Hepatic stellate cell (primary cell): ENCODE data around the gene KIAA0586.
"Not testable (repeated sequence)": the region's sequence is repeated elsewhere in the genome, so short reads cannot be mapped to it uniquely, and the experiment has no call there.

Experiments
- DNase-seq: peaks from one replicate; pipeline ENCODE4 v3.0.0; 2011; ENCODE audit warnings: low spot score

Gene KIAA0586

DNA sequence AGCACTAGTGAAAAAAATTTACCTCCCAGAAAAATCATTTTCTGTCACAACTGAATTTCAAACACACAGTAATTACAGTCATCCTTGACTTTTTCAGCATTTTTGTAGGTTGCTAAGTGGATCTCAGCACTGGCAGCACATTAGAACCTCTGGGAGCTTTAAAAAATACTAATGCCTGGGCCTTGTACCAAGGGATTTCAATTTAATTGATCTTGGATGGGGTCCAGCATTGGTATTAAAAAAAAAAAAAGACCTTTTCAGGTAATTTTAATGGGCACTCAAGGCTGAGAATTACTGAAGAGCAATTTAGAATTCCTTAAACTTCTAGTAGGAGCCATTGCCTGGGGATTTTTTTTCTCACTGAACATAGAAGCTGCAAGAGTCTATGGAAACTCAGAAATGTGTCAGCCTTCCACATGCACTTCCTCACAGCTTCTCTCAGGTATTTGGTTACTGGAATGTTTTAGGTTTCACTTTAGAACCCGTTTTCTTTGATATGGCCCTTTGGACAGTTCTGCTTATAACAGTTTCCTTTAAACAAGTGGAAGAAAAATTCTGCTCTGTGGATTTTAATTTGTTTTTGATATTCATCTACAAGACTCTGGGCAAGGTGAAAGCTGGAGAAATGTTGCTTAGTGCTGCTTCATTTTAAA, 121.7 kb downstream of the KIAA0586 start:
- no peak for DNase-seq

GRCh38 chr14:58553959-58554358, 126.4 kb downstream of the KIAA0586 start:
- DNase-seq = no peak

- DNase-seq = no peak
Measured at GRCh38 chr14:58555647-58556046, 128.1 kb downstream of the KIAA0586 start.

DNA sequence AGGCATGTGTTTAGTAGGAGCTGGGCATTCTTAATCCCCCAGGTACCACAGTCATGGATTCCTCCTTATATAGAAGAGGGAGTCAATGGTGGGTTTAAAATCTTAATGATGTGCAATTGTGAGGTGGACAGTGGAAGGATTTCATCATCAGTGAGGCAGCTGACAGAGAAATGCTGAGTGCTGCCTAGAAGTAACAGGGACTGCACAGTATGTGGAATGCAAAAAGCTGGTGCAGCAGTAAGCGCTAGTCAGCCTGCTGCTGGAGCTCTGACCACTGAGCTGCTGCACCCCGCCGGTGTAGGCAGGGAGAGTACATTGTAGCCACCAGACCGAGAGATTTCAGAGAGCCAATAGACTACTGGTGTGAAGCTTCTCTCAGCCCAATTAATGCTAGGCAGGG, 129.7 kb downstream of the KIAA0586 start:
- DNase-seq = no peak

DNA sequence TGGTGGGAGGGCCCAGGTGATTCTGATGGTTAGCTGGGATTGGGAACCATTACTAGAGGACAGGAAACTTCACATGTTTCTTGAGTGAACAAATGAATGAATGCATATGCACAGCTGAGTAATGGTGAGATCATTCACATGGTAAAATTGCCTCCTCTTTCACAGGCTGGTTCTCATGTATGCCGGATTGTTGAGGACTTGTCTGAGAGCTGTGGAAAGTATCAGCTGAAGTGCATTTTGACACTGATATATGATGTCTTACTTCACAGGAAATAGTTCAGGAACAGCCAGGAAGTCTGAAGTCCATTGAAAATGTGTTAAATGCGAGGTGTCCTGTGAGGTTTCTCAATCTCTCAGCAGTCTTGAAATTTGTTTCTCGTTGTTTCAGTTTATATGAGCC, 132.7 kb downstream of the KIAA0586 start:
- DNase-seq = no peak

DNA sequence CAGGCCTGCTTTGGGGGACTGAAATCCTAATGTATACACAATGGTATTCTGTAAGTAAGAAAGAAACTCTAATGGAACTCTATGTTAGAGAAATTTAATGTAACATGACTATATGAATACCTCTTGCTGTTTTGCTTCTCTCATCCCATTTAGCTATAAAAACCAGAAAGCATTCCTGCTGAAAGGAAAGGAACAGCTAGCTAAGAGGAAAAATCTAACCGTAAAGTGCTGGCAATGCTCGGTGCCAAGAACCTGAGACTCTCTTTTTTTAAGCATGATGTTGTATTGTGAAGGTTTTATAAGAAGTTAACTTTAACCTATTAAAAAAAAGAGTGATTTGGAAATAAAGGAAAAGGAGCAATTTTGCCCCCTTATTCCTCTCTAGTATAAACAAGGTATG, 134.6 kb downstream of the KIAA0586 start:
- no peak for DNase-seq

DNA sequence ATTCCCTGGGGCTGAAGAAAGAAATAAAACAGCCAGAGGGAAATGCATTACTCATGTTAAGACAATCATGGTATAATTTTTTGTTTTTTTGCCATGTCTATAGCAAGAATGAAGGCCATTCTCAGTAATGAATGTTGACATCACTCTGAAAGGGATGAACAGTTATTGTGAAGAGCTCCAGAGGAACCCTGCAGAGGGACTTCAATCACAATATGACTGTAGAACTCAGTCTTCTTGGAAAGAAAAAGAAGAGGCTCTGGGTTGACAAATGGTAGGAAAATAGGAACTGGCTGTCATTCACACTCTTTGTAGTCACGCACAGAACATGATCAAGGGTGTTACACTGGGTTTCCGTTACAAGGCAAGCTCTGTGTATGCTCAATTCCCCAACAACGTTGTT, 136.5 kb downstream of the KIAA0586 start:
- DNase-seq = no peak

DNA sequence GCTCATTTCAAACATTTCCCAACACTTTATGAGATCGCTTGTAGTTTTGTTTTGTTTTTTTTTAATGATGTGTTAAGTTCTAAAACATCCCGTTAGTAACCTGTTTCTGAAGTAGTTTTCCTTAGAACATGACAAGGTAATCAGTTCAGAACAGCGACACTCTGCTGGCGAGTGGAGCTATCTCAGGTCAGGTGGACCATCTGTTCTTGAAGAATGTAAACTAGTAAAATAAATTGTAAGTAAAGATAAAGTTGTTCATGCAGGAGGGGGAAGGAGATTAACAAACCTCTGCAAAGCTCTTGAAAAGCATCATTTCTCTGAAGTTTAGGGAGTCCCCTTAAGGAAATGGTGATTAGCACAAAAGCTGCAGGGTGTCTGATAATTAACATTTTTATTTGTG, 138.3 kb downstream of the KIAA0586 start:
- DNase-seq = no peak

- no peak for DNase-seq
Measured at GRCh38 chr14:58566979-58567378, 139.5 kb downstream of the KIAA0586 start.

- DNase-seq = no peak
Measured at GRCh38 chr14:58568322-58568721, 140.8 kb downstream of the KIAA0586 start.

DNA sequence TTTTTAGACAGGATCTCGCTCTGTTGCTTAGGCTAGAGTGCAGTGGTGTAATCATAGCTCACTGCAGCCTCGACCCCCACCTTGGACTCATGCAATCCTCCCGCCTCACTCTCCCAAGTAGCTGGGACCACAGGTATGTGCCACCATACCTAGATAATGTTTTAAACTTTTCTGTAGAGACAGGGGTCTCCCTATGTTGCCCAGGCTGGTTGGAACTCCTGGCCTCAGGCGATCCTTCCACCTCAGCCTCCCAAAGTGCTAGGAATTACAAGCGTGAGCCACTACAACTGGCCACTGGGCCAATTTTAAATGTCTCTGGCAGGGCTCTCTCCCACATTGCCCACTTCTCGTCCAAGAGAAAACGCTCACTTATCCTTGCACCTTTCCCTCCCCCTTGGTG, 143.7 kb downstream of the KIAA0586 start:
- DNase-seq = no peak

GRCh38 chr14:58571769-58572472, 144.4 kb downstream of the KIAA0586 start:
- peak; percentile 35 for DNase-seq

GRCh38 chr14:58572473-58572853, 144.9 kb downstream of the KIAA0586 start:
- DNase-seq = no peak

DNA sequence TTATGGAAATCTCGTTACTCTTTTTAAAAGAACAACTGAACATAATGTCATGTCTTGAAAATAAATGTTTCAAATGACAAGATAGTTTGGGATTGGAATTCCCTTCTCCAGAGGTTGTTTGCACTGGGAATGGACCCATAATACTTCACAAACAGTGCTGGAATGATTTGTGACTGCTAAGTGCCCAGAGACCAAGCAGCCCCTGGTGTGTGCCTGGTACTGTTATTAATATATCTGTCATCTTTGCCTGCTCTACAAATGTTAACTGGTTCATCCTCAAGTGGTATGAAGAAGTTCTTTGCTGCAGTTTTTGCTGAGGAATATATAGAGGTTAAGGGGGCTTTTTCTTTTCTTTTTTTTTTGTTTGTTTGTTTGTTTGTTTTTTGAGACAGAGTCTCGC, 145.3 kb downstream of the KIAA0586 start:
- DNase-seq = no peak

GRCh38 chr14:58574623-58575022, 147.1 kb downstream of the KIAA0586 start:
- DNase-seq = no peak

GRCh38 chr14:58575956-58576355, 148.4 kb downstream of the KIAA0586 start:
- no peak for DNase-seq

GRCh38 chr14:58580035-58580434, 152.5 kb downstream of the KIAA0586 start:
- DNase-seq = not testable (repeated sequence)

DNA sequence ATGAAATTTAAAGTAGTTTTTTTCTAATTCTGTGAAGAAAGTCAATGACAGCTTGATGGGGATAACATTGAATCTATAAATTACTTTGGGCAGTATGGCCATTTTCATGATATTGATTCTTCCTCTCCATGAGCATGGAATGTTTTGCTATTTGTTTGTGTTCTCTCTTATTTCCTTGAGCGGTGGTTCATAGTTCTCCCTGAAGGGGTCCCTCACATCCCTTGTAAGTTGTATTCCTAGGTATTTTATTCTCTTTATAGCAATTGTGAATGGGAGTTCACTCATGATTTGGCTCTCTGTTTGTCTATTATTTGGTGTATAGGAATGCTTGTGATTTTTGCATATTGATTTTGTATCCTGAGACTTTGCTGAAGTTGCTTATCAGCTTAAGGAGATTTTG, 153.9 kb downstream of the KIAA0586 start:
- DNase-seq = not testable (repeated sequence)

- no peak for DNase-seq
Measured at GRCh38 chr14:58584383-58584782, 156.9 kb downstream of the KIAA0586 start.

GRCh38 chr14:58587271-58587670, 159.8 kb downstream of the KIAA0586 start:
- peak; percentile 58 for DNase-seq

DNA sequence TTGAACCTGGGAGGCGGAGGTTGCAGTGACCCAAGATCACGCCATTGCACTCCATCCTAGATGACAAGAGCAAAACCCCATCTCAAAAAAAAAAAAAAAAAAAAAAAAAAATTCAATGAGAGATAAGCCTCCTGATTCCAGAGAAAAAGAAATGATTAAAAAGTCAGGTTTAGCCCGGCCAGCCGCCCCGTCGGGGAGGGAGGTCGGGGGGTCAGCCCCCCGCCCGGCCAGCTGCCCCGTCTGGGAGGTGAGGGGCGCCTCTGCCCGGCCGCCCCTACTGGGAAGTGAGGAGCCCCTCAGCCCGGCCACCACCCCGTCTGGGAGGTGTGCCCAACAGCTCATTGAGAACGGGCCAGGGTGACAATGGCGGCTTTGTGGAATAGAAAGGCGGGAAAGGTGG, 160.8 kb downstream of the KIAA0586 start:
- DNase-seq = not testable (repeated sequence)

- no peak for DNase-seq
Measured at GRCh38 chr14:58593977-58594376, 166.5 kb downstream of the KIAA0586 start.

DNA sequence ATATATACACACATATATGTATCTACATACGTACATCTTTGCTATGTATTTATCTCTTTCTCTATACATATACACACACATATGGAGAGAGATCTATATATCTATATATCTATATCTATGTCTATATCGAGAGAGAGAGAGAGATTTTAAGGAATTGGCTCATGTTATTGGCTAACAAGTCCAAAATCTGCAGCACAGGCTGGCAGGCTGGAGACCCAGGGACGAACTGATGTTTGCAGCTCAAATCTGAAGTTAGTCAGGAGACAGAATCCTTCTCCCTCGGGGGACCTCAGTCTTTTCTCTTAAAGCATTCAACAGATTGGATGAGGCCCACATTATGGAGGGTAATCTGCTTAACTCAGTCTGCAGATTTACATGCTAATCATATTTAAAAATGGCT, 169.5 kb downstream of the KIAA0586 start:
- no peak for DNase-seq
